Measurements from ENCODE around the gene NECTIN1. TPM values are rescaled to one million over a fixed set of nuclear protein-coding genes. Genes with fewer than 3 reads are reported as not detected.

The NECTIN1 gene
- total and polyA plus RNA-seq, 2 of the 13 experiments (the other 11 are each of a cell fraction or from before 2014, with no cell fraction given): 3.9 to 7.3 TPM

DNA sequence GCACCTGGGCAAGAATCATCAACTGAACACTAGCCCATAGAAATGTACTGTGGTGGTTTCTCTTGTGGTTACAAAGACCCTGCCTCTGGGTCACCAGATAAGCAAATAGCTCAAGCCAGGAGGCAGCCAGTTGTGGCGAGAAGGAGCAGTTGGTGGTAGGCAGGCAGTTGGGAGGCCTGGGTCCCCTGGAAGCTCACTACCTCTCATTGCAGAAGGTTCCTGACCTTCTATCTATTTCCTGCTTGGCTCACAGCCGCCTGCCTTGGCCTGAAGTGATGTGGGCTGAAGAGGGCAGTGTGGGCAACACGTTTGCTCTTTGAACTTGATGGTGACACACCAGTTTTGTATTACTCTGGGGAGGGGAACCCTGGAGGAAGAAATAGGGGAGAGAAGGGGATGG, 34.7 kb downstream of the NECTIN1 start (continued):
- TF ChIP-seq, protein P1, sequence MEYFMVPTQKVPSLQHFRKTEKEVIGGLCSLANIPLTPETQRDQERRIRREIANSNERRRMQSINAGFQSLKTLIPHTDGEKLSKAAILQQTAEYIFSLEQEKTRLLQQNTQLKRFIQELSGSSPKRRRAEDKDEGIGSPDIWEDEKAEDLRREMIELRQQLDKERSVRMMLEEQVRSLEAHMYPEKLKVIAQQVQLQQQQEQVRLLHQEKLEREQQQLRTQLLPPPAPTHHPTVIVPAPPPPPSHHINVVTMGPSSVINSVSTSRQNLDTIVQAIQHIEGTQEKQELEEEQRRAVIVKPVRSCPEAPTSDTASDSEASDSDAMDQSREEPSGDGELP (IDR thresholded peaks at IDR 0.05; ENCODE audit: borderline replicate concordance, low read depth): 0 out of 2 replicates have a peak, but pooled peaks have one; percentile 15
- TF ChIP-seq MAFK (conservative IDR thresholded peaks at IDR 0.05 in 1 of 2, IDR thresholded peaks at IDR 0.05 in 1 of 2; ENCODE audit: low read length in 2 of 2): no peak
- TF ChIP-seq ZNF740 (CRISPR knock-in tag; IDR thresholded peaks at IDR 0.05): no peak
- no peak for TF ChIP-seq TBX2 (CRISPR knock-in tag; IDR thresholded peaks at IDR 0.05; ENCODE audit: borderline replicate concordance)
- TF ChIP-seq CBX5 (CRISPR knock-in tag; IDR thresholded peaks at IDR 0.05; ENCODE audit: borderline replicate concordance): no peak
- no peak for TF ChIP-seq SNRNP70 (IDR thresholded peaks at IDR 0.05; ENCODE audit: low read depth, low read length)
- TF ChIP-seq, protein P2, sequence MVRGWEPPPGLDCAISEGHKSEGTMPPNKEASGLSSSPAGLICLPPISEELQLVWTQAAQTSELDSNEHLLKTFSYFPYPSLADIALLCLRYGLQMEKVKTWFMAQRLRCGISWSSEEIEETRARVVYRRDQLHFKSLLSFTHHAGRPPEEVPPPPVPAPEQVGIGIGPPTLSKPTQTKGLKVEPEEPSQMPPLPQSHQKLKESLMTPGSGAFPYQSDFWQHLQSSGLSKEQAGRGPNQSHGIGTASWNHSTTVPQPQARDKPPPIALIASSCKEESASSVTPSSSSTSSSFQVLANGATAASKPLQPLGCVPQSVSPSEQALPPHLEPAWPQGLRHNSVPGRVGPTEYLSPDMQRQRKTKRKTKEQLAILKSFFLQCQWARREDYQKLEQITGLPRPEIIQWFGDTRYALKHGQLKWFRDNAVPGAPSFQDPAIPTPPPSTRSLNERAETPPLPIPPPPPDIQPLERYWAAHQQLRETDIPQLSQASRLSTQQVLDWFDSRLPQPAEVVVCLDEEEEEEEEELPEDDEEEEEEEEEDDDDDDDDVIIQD (CRISPR knock-in tag; IDR thresholded peaks at IDR 0.05; ENCODE audit: low read depth): 0 out of 2 replicates have a peak, but pooled peaks have one; percentile 33
- TF ChIP-seq ZNF629 (CRISPR knock-in tag; conservative IDR thresholded peaks at IDR 0.05): no peak
- no peak for TF ChIP-seq NFIC (IDR thresholded peaks at IDR 0.05; ENCODE audit: low read length)
- TF ChIP-seq CCAR2 (optimal IDR thresholded peaks at IDR 0.05; ENCODE audit: low read depth, low read length): no peak
- no peak for TF ChIP-seq KDM1A (CRISPR knock-in tag; IDR thresholded peaks at IDR 0.05)
- no peak for TF ChIP-seq SOX6 (IDR thresholded peaks at IDR 0.05)
- TF ChIP-seq SOX6 (CRISPR knock-in tag; IDR thresholded peaks at IDR 0.05): no peak
- TF ChIP-seq ZNF296 (CRISPR knock-in tag; conservative IDR thresholded peaks at IDR 0.05): no peak
- peak; percentile 82 for TF ChIP-seq CTCF (CRISPR knock-in tag; IDR thresholded peaks at IDR 0.05)
- TF ChIP-seq HMGXB4 (CRISPR knock-in tag; IDR thresholded peaks at IDR 0.05; ENCODE audit: borderline replicate concordance in 1 of 2, low read depth in 1 of 2): peak in 1 of 2 experiments; percentile 67; a peak in 1 of 4 replicates
- TF ChIP-seq ZNF546 (CRISPR knock-in tag; conservative IDR thresholded peaks at IDR 0.05): no peak
- no peak for TF ChIP-seq NFYB (CRISPR knock-in tag; IDR thresholded peaks at IDR 0.05)
- TF ChIP-seq PRMT3 (CRISPR knock-in tag; IDR thresholded peaks at IDR 0.05; ENCODE audit: borderline replicate concordance, low read depth): no peak
- TF ChIP-seq ZFAT (CRISPR knock-in tag; conservative IDR thresholded peaks at IDR 0.05): no peak
- TF ChIP-seq, protein P3, sequence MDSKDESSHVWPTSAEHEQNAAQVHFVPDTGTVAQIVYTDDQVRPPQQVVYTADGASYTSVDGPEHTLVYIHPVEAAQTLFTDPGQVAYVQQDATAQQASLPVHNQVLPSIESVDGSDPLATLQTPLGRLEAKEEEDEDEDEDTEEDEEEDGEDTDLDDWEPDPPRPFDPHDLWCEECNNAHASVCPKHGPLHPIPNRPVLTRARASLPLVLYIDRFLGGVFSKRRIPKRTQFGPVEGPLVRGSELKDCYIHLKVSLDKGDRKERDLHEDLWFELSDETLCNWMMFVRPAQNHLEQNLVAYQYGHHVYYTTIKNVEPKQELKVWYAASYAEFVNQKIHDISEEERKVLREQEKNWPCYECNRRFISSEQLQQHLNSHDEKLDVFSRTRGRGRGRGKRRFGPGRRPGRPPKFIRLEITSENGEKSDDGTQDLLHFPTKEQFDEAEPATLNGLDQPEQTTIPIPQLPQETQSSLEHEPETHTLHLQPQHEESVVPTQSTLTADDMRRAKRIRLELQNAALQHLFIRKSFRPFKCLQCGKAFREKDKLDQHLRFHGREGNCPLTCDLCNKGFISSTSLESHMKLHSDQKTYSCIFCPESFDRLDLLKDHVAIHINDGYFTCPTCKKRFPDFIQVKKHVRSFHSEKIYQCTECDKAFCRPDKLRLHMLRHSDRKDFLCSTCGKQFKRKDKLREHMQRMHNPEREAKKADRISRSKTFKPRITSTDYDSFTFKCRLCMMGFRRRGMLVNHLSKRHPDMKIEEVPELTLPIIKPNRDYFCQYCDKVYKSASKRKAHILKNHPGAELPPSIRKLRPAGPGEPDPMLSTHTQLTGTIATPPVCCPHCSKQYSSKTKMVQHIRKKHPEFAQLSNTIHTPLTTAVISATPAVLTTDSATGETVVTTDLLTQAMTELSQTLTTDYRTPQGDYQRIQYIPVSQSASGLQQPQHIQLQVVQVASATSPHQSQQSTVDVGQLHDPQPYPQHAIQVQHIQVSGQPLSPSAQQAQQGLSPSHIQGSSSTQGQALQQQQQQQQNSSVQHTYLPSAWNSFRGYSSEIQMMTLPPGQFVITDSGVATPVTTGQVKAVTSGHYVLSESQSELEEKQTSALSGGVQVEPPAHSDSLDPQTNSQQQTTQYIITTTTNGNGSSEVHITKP (CRISPR knock-in tag; IDR thresholded peaks at IDR 0.05; ENCODE audit: low read depth): no peak

All from HepG2 (cell line).